Osteoblast (primary cell): ENCODE measurements around the gene SLAIN1. TPM values are rescaled to one million over a fixed set of nuclear protein-coding genes. Genes with fewer than 3 reads are reported as not detected.
"Not testable (repeated sequence)": the region's sequence is repeated elsewhere in the genome, so short reads cannot be mapped to it uniquely, and the experiment has no call there.

Experiments used
- DNase-seq: peaks from one replicate; pipeline ENCODE4 v3.0.0; 2011; ENCODE audit warnings: low spot score, mixed read lengths; ENCODE audit not compliant: insufficient read length; ENCODE audit errors: missing footprints
- H2AFZ ChIP-seq: 2 replicates; pipeline ENCODE4 v1.6.0; 2011; ENCODE audit warnings: mild to moderate bottlenecking, low read length
- H3K27ac ChIP-seq: 2 replicates; pipeline ENCODE4 v1.5.1; 2011; ENCODE audit warnings: mild to moderate bottlenecking, low read depth, low read length, moderate library complexity
- H3K27me3 ChIP-seq: 2 replicates; pipeline ENCODE4 v1.6.0; 2012; ENCODE audit warnings: mild to moderate bottlenecking, control low read depth, inconsistent platforms, low read length, moderate library complexity; ENCODE audit not compliant: insufficient read depth
- H3K36me3 ChIP-seq: 2 replicates; pipeline ENCODE4 v1.5.1; 2011; ENCODE audit warnings: mild to moderate bottlenecking, low read length, control low read depth, moderate library complexity; ENCODE audit not compliant: insufficient read depth
- H3K4me1 ChIP-seq: 2 replicates; pipeline ENCODE4 v1.5.1; 2011; ENCODE audit warnings: mild to moderate bottlenecking, low read length, control low read depth, moderate library complexity; ENCODE audit not compliant: insufficient read depth
- H3K4me2 ChIP-seq: 2 replicates; pipeline ENCODE4 v1.6.0; 2011; ENCODE audit warnings: mild to moderate bottlenecking, low read length; ENCODE audit not compliant: insufficient read depth
- H3K4me3 ChIP-seq: fragments of 200-600 bp; sonication (generic); 3 replicates; pipeline ENCODE4 v1.5.1; 2012; ENCODE audit warnings: mild to moderate bottlenecking, low read length, inconsistent platforms; ENCODE audit not compliant: insufficient read depth
- H3K79me2 ChIP-seq: 2 replicates; pipeline ENCODE4 v1.6.0; 2012; ENCODE audit warnings: mild to moderate bottlenecking, low read length, control low read depth, inconsistent platforms; ENCODE audit not compliant: insufficient read depth
- H3K9me3 ChIP-seq: 2 replicates; pipeline ENCODE4 v1.5.1; 2011; ENCODE audit warnings: low read depth, low read length, control low read depth
- H4K20me1 ChIP-seq: 2 replicates; pipeline ENCODE4 v1.6.0; 2012; ENCODE audit warnings: mild to moderate bottlenecking, low read length, control low read depth; ENCODE audit not compliant: insufficient read depth
- CTCF ChIP-seq: IDR thresholded peaks from 2 replicates; pipeline ENCODE4 v1.5.1; 2011; ENCODE audit warnings: mild to moderate bottlenecking, low read depth, low read length, moderate library complexity; ENCODE audit errors: extremely low read depth
- total RNA-seq: library from RNA; depleted of rRNA; stranded (reverse); fragments of >200 nt; gene quantifications from 2 replicates; pipeline ENCODE4 v1.2.3, GENCODE V29; 2012

SLAIN1 gene
- not detected in 2 replicates for total RNA-seq

GRCh38 chr13:77697217-77698103 is at the start of gene SLAIN1:
TSS of gene SLAIN1 (plus strand) at chr13:77697687. CDS start at chr13:77697914, 227 bp downstream.
- Histone ChIP-seq H3K4me1 (peaks cover 4% of the 10 kb centered on the region), H3K4me3 (peak within 1 kb of the TSS; percentile 69), H3K27ac (no peak within 1 kb of the TSS), H4K20me1 (no peaks in the 10 kb centered on the region), H3K4me2 (peak within 1 kb of the TSS; percentile 91), H2AFZ (peak within 1 kb of the TSS; percentile 22), H3K79me2 (no peaks in the 10 kb centered on the region), H3K36me3 (no peaks in the 10 kb centered on the region), H3K27me3 (peaks cover 44% of the 10 kb centered on the region), H3K9me3 (no peaks in the 10 kb centered on the region)
- DNase-seq: peak; percentile 89
- no peak for TF ChIP-seq CTCF

DNA sequence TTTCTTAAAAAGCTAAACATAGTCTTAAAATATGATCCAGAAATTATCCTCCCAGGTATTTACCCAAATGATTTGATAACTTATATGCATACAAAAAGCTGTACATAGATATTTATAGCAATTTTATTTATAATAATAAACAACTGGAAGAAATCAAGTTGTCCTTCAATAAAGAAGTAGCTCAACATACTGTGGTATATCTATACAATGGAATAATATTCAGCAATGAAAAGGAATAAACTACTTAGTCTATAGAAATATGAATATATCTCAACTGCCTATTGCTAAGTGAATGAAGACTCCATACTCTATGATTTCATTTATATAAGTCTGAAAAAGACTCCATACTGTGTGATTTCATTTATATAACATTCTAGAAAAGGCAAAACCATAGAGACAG is 47.1 kb upstream of the SLAIN1 start:
- no peaks in the 10 kb centered on the region for H3K27me3 ChIP-seq
- no peak overlapping the region for H3K4me2 ChIP-seq
- DNase-seq: no peak
- no peak overlapping the region for H3K27ac ChIP-seq
- no peak for TF ChIP-seq CTCF
- H2AFZ ChIP-seq: no peak overlapping the region
- no peaks in the 10 kb centered on the region for H3K79me2 ChIP-seq
- no peaks in the 10 kb centered on the region for H3K9me3 ChIP-seq
- no peaks in the 10 kb centered on the region for H3K36me3 ChIP-seq
- H4K20me1 ChIP-seq: no peaks in the 10 kb centered on the region
- H3K4me3 ChIP-seq: no peak overlapping the region
- H3K4me1 ChIP-seq: no peaks in the 10 kb centered on the region

- no peak for DNase-seq
Observed at GRCh38 chr13:77653301-77653700, 44.2 kb upstream of the SLAIN1 start.

DNA sequence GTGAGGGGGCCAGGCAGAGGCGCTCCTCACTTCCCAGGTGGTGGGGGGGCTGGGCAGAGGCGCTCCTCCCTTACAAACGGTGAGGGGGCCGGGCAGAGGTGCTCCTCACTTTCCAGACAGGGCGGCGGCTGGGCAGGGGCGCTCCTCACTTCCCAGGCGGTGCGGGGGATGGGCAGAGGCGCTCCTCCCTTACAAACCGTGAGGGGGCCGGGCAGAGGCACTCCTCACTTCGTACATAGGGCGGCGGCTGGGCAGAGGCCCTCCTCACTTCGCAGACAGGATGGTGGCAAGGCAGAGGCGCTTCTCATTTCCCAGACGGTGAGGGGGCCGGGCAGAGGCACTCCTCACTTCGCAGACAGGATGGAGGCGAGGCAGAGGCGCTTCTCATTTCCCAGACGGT is 37.5 kb upstream of the SLAIN1 start:
- not testable (repeated sequence) for H2AFZ ChIP-seq, H3K27me3 ChIP-seq, H3K27ac ChIP-seq, H3K36me3 ChIP-seq, DNase-seq, H3K4me1 ChIP-seq, H3K4me2 ChIP-seq, H3K79me2 ChIP-seq, H3K9me3 ChIP-seq, H4K20me1 ChIP-seq, H3K4me3 ChIP-seq

More at GRCh38 chr13:77653301-77653700, 44.2 kb upstream of the SLAIN1 start:
- Histone ChIP-seq H3K27ac (no peak overlapping the region), H3K27me3 (no peaks in the 10 kb centered on the region), H3K4me1 (no peaks in the 10 kb centered on the region), H3K9me3 (no peaks in the 10 kb centered on the region), H3K4me2 (no peak overlapping the region), H3K36me3 (no peaks in the 10 kb centered on the region), H3K79me2 (no peaks in the 10 kb centered on the region), H3K4me3 (no peak overlapping the region), H4K20me1 (no peaks in the 10 kb centered on the region), H2AFZ (no peak overlapping the region)
- TF ChIP-seq CTCF: no peak
